ENCODE measurements around the gene WFIKKN2.
"Not testable (repeated sequence)": the region's sequence is repeated elsewhere in the genome, so short reads cannot be mapped to it uniquely, and the experiment has no call there.

Gene WFIKKN2

GRCh38 chr17:50855708-50856330, 20.4 kb downstream of the WFIKKN2 start:
- DNase-seq (ENCODE audit: low spot score) = no peak

GRCh38 chr17:50856431-50856830, 21.0 kb downstream of the WFIKKN2 start:
- no peak for DNase-seq (ENCODE audit: low spot score)

- no peak for DNase-seq (ENCODE audit: low spot score)
These were observed 23.3 kb downstream of the WFIKKN2 start for GRCh38 chr17:50858486-50859225.

GRCh38 chr17:50859727-50860126, 24.3 kb downstream of the WFIKKN2 start:
- DNase-seq (ENCODE audit: low spot score) = not testable (repeated sequence)

- no peak for DNase-seq (ENCODE audit: low spot score)
These were observed 25.9 kb downstream of the WFIKKN2 start for GRCh38 chr17:50861334-50861676.

GRCh38 chr17:50861822-50862528, 26.6 kb downstream of the WFIKKN2 start:
- no peak for DNase-seq (ENCODE audit: low spot score)

GRCh38 chr17:50863221-50863843, 27.9 kb downstream of the WFIKKN2 start:
- peak; percentile 88 for DNase-seq (ENCODE audit: low spot score)

GRCh38 chr17:50863931-50864330, 28.5 kb downstream of the WFIKKN2 start:
- DNase-seq (ENCODE audit: low spot score) = no peak

GRCh38 chr17:50864747-50865059, 29.3 kb downstream of the WFIKKN2 start:
- no peak for DNase-seq (ENCODE audit: low spot score)

- DNase-seq (ENCODE audit: low spot score) = peak; percentile 68
These were observed 29.9 kb downstream of the WFIKKN2 start for GRCh38 chr17:50865060-50865867.

GRCh38 chr17:50865868-50866260, 30.5 kb downstream of the WFIKKN2 start:
- DNase-seq (ENCODE audit: low spot score) = no peak

GRCh38 chr17:50866261-50866949, 31.0 kb downstream of the WFIKKN2 start, which contains the start of gene TOB1:
TSS of gene TOB1 (minus strand) at chr17:50866354. CDS start at chr17:50864017, 2,337 bp downstream.
- peak; percentile 99 for DNase-seq (ENCODE audit: low spot score)

GRCh38 chr17:50866950-50867362, 31.6 kb downstream of the WFIKKN2 start:
- DNase-seq (ENCODE audit: low spot score) = no peak

GRCh38 chr17:50867363-50868139, 32.2 kb downstream of the WFIKKN2 start:
- peak; percentile 98 for DNase-seq (ENCODE audit: low spot score)

- DNase-seq (ENCODE audit: low spot score) = no peak
These were observed 32.7 kb downstream of the WFIKKN2 start for GRCh38 chr17:50868140-50868438.

- no peak for DNase-seq (ENCODE audit: low spot score)
These were observed 33.2 kb downstream of the WFIKKN2 start for GRCh38 chr17:50868602-50869001.

GRCh38 chr17:50871364-50871763, 36.0 kb downstream of the WFIKKN2 start:
- DNase-seq (ENCODE audit: low spot score) = no peak

- DNase-seq (ENCODE audit: low spot score) = no peak
These were observed 36.5 kb downstream of the WFIKKN2 start for GRCh38 chr17:50871898-50872297.

- DNase-seq (ENCODE audit: low spot score) = no peak
These were observed 37.5 kb downstream of the WFIKKN2 start for GRCh38 chr17:50872710-50873424.

- no peak for DNase-seq (ENCODE audit: low spot score)
These were observed 39.7 kb downstream of the WFIKKN2 start for GRCh38 chr17:50875074-50875473.

Measured in globus pallidus (tissue), 1 donor.